Activated CD4-positive, alpha-beta T cell treated with anti-CD3 and anti-CD28 coated beads for 48 hours (primary cell): ENCODE measurements around the gene BRWD1.

ENCODE experiments used
- DNase-seq: peaks from one replicate; pipeline ENCODE4 v3.0.0-alpha.2; 2020

BRWD1 gene

DNA sequence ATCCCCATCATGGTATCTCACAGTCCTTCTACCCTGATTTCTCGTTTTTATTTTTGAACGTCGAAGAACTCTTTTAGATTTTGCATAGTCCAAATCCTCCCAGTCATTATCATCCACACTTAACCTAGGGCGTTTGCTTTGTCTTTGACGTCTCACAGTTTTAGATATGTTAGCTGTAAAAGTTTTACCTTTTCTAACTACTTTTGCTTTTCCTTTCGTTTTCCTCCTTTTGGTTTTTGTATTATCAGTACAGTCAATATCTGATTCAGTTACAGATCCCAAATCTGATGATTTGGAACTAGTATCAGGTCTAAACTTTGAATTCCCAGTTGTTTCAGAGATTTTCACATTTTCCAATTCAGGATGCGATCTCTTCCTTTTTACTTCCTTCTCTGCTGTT is 117.1 kb downstream of the BRWD1 start:
- DNase-seq = no peak

DNA sequence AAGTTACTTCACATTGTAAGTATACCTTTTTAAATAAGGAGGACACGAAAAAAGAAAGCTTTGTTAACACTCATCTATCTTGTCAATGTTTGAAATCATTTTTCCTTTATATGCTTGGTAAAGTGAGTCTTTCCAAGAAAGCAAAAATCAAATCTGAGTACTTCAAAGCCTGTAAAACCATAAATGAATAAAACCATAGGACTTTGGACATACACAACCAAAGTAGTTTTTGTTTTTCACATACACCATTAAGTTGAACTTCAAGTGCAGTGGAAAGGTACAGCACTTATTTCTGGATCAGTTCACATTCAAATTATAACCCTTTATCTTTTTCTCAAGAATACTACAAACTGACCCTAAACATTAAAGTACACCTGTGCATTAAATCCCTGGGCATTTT is 120.1 kb downstream of the BRWD1 start:
- DNase-seq = no peak

DNA sequence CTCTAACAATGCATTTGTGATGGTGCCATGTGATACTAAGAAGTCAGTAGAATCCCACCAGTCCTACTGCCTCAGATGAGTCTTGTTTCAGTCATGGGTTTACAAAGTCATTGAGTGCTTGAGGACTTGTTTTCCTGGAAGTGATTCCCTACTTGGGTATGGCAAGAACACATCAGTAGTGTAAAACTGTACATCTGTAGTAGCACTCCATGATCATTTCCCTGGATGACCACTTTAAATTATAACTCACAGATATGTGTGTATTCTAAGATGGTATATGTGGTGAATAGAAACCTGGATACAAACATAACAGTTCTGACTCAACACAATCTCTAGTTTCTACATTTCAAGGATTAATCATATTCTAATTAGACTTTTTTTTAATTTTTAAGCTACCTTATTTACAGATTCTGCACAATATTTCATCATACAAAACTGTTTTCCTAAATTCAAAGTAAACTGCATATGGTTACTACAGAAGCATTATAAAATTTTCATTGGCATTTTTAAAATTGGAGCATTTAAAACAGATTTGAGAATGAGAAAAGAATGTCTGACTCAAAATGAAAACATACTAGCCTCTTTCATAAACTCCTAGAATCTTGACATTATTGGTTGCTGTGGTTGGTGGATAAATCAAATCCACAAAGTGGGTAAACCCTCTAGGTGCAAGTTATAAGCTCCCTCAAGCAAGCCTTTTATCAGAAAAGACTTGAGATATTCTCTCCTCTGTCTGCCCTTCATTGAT is 123.4 kb downstream of the BRWD1 start:
- DNase-seq = no peak

DNA sequence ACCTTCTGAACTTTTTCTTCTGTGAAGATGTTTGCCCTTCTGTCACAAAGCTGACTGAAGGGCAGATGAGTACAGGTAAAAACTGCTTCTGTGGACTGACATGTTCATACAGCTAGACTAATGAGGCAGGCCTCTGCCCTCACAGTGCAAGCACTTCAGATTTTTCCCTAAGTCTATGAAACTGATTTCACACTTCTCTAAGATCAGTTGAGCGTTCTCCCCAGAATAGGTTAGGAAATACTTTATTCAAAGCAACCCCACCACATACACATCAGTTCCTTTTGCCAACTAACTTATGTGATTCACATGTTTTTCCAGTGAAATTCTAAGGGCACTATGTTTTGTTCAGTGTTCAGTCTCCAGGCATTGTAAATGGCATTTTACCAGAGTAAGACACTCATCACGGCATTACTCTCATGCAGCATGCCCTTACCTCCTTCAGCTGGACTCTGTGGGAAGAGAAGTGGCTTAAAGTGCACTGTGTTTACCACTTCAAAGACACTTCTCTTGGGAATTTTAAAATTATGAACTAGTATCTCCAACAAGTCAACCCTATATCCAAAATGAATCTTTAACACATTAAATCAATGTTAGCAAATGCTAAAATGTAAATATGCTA is 124.8 kb downstream of the BRWD1 start:
- DNase-seq = no peak

DNA sequence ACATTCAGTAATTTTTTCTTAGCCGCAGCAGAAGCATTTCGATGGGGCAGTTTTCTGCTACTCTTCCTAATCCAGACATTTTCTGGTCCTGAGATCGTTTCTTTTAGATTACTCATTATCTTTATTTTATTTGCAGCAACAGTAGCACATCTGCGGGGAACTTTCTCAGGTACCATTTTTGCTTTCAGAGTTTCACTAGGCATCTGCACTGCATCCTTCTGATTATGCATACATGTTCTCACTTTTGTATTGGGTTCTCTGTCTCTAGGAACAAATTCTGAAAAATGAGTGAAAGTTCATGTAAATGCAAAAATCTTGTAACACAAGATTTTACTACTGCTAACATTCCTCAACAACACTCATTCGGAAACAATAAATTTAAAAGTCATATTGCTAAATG is 126.3 kb downstream of the BRWD1 start:
- no peak for DNase-seq

DNA sequence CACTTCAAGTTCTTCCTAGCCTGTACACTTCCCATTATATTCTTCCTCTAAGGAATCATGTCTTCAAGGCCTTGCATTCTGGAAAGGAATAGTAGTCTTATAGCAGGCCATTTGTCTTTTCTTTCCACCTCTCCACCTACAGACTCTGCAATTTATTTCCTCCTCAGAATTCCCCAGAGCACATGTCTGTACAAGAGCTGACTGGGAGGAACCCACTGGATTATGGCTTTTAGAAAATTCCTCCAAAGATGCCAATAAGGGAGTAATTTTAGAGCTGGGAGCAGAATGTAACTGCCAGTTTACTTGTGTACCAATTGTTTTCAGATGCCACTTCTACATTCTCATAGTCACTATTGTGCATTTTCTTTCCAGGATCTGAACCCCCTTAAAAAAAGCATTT is 126.8 kb downstream of the BRWD1 start:
- DNase-seq = no peak

DNA sequence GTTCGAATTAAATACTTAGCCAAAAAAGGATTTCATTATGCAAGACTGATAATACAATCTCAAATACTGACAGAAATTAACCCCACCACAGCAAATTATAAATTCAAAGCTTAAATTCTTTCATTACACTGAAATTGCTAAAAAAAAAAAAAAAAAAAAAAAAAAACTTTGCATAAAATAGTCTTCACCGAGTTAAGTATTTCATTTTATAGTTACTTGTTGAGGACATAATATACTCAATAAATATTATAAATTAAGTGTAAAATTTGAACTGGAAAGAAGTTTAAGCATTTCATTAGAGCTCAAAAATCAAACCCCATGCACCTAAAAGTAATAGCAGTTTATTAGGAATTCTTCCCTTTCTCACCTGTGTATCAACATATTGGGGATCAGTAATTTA is 128.3 kb downstream of the BRWD1 start:
- DNase-seq = no peak

DNA sequence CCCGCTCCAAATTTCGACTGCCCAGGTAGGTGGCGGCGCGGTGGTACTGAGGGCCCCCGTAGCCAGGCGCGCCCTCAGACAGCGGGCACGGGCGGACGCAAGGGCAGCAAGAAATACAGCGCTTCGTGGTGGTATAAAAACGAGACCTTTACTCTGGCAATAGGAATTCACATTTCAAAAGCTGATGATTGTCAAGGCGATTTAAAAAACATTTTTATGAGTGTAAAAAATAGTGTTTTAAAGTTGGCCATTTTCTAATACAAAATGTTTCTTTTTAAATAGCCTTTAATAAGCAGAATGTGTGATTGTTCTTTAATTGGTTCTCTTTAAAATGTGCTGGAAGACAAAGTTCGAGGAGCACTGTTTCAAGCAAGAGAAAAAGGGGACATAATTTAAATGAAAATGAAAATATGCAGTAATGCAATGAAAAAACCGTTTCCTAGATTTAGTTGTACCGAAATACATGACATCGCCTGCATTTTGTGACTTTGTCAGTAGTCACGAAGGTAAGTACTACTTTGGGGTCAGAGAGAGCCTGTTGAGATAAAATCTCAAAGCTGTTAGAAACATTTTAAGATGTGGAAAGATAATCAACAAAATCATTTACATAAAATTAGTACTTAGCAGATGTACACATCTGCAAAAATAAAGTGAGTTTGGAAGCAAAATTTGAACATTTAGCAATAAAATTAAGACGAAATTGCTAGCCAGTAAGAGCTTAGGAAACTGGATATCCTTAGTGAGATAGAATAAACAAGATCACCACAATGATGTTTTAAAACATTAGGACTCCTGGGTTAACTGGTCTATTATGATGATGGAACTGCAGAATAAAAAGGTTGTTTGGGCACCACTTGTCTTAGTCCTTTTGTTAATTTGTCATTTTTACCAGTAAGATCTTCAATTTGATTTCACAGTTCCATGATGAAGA is 129.1 kb downstream of the BRWD1 start:
- DNase-seq = no peak

DNA sequence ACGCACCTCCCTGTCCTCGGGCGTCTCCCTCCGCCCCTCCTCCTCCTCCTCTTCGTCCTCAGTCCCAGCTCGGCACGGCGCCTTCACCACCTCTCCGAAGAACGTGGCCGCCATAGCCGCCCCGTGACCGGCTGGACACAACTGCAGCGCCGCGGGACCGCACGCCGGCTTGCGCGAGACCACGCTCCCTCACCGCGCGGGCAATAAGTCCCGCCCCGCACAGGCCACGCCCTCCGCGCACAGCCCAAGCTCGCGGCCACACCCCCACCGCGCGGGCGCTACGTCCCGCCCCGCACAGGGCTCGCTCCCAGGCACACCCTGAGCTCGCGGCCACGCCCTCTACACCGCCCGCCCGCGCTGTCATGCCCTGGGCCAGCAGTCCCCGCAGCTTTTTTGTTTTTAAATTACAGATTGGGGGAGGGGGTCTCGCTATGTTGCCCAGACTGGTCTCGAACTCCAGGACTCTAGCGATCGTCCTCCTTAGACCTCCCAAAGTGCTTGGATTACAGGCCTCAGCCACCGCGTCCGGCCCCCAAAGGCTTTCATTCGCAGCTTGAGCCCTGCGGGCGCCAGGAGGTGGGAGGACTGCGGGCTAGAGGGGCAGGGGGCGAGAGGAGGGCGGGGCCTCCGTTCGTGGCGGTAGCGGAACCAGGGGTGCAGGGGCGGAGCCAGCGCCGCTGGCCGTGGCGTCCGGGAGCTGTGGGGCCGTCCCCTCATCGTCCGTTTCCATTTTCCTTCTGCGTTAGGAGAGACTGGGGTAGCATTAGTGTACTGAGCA is 130.0 kb downstream of the BRWD1 start, which contains the start of gene PSMG1:
TSS of gene PSMG1 (minus strand) at position 180 of the 778 bp plus-strand sequence. CDS start at position 114, 66 bp downstream.
- peak; percentile 96 for DNase-seq

DNA sequence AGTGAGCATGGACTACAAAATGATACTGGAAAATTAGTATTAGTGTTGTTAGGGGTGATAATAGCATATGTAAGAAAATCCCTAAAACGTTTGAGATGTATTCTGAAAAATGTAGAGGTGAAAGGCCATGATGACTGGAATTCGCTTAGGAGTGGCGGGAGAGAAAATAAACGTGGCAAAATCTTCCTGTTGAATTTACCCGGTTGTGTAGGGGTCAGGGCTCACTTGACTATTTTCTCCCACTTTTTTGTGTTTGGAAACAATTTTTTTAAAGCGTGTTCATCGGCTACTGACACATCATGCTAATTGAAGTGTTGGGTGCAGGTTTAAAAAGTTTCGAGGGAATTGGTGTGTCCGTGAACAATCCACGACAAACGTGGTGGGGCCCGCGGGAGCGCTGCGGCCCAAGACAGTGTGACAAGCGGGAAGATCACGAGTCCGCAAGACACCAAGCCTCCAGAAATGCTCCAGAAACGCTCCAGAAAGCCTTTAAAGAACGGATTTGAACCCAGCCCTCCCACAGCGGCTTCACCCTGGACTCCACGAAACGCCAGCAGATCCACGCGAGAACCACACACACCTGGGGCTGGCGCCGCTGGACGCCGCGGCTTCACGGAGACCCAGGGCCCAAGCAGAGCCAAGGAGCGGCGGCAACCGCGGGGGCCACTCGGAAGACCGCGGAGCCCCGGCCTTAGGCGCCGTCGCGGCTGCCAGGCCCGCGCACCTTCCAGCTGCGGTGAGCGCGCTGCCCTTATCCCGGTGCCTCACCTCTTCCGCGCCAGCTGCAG is 130.8 kb downstream of the BRWD1 start:
- DNase-seq = peak; percentile 27

DNA sequence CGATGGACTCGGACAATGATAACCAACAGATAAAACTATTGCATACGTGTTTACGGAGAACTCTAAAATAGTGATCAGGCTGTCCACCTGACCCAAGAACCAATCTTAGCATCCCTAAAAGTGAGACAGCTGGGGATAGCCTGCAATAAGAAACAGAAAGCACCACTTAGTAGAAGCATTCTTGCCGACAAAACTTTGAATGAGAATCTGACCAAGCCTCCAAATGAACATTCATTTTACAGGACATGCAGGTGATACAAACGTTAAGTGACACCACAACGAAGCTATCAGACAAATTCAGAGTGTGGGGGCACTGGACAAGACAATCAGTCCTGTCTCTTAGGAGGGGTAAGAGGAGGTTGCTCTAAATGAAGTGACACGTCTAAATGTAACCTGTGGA is 131.4 kb downstream of the BRWD1 start:
- DNase-seq = no peak

DNA sequence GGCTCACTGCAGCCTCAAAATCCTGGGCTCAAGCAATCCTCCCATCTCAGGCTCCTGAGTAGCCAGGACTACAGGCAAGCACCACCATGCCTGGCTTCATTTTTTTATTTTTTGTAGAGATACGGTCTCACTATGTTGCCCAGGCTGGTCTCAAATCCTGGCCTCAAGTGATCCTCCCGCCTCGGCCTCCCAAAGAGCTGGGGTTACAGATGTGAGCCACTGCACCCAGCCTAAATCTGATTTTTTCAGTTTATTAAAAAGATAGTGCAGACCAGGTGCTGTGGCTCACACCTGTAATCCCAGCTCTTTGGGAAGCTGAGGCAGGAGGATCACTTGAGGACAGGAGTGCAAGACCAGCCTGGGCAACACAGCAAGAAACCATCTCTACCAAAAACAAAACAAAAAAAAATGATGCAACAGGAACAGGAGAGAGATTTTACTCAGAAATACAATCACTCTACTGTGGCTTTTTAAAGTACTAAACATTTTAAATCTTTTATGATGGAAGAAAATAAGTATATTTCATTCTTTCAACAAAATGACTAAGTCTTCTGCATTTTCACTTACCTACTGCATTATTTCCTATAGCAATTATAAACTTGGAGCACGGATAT is 132.1 kb downstream of the BRWD1 start:
- no peak for DNase-seq

DNA sequence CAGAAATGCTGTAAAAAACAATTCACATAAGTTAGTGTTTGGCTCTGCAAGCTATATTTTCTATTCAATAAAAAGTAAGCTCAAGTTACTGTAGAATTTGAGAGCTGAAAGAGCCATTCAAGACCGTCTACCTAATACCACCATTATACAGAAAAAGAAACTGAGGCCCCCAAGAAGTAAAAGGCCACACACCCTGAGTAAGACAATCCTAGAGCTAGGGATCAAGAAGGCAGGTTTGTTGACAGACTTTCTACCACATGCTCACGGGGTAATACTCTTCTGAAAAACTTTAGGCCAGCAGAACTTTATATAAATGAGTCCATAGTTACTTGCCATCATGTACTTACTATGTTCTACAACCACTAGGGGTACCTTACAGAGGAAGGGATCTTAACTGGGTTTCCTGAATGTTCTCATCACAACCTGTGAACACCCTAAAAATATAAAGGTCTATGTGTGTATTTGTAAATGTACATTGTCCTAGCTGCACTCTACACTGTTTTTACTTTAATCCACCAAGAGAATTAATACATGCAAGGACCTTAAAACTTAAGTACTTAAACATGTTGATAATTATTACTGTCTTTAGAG is 132.9 kb downstream of the BRWD1 start:
- DNase-seq = no peak

DNA sequence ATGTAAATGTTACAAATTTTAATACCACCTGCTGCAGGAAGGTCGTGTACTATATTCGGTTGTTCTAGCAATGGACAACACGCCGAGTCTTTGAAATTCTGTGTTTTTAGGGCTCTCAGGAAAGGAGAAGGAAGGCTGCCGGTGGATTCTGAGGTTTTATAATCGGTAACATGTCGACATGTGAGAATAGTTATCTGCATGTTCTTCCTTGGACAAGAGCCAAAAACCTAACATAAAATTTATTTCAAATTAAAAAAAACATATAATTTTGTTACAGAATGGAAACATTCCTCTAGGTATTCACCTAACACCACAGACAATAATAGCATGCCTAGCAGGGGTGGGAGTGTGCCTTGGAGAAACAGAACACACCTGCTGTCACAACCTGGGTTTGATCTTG is 135.0 kb downstream of the BRWD1 start:
- DNase-seq = no peak

DNA sequence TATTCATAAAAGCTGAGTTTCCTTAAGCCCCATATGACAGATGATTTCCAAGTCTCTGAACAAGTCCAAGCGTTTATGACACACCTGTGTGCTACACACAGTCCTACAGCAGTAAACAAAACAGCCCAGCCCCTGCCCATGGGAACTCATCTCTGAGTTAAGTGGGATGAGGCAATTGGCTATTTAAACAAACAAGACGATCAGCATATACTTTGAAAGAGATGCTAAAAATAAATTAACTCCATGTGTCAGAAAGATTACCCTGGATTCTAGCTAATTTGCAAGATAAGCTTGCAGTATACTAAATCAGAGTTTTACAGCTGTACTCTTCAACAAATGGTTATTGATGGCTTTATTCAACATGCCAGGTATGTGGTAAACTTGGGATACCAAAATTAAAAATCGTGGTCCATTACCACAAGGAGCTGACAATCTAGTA is 137.1 kb downstream of the BRWD1 start:
- no peak for DNase-seq

DNA sequence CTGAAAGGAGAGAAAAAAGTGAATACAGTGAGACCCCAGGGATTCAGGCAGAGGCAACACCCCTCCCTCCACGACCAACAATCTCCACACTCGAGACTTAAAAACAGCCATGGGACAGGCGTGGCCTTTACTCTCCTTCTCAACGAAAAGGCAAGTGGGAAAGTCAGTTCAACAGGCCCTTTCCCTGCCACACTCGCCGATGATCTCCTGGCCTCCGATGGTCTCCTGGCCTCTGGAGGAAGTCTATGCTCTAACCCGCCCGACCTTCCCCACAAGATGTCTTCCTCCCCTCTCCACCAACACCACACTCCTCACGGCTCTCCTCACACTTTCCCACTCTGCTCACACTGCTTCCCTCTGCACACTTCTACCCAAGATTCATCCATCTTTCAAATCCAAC is 137.8 kb downstream of the BRWD1 start:
- DNase-seq = no peak

DNA sequence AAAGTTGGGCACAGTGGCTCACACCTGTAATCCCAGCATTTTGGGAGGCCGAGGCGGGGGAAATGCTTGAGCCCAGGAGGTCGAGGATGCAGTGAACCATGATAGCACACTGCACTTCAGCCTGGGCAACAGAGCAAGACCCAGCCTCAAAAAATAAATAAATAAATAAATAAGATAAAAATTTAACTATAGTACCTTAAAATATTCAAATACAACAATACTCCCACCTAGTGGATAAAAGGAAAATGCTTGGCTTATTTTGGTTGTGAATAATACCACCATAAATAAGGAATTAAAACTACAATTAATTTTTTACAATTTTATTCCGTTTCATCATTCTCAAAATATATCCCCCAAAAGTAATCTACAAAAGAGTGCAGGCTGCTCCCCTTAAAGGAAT is 138.3 kb downstream of the BRWD1 start:
- no peak for DNase-seq

DNA sequence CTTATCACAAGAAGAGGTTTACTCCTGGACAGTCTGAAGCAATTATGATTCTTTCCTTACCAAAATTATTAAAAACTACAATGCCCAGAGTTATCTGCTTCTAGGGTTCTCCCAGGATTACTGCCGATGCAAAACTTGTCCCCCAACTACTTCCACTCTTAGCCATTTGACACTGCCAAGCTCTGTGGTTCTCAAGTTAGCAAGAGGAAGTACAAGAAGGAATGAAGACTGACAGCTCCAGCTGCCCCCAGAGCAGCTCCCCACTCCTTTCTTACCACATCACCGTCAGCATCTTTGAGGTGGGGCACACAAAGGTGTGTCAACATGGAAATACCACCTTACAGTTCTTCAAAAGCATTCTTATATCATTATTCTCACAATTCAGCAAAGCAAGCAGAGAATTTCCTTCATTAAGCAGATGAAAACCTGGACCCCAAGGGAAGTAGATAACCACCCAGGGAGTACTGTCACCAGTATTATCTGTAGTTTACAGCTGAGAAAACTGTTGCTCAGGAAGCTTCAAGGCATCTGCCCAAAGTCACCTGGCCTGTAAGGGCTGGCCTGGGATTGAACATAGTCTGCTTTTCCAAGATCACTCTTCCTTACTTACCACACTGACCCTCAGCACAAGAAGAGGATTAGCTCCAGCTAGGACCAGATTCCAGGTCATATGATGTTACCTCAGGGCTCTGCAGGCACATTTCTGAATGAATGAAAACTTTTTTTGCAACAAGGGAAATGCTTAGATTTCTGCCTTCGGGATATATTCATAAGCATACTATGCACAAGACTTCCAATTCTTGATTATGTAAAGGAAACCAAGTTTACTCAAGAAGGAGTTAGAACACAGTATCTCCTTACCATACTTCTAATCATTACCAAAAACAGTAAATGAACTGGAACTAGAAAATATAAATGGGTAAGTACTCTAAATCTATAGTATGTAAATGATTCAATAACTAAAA is 139.4 kb downstream of the BRWD1 start:
- DNase-seq = no peak

DNA sequence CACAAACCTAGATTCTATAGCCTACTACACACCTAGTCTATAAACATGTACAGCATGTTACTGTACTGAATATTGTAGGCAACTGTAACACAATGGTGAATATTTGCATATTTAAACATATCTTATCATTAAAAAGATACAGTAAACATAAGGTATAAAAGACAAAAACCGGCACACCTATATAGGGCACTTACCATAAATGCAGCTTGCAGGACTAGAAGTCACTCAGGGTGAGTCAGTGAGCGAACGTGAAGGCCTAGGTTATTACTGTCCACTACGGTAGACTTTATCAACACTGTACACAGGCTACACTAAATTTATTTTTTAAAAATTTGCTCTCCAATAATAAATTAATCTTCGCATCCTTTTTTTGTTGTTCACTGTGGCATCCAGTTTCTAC is 143.5 kb downstream of the BRWD1 start:
- no peak for DNase-seq

DNA sequence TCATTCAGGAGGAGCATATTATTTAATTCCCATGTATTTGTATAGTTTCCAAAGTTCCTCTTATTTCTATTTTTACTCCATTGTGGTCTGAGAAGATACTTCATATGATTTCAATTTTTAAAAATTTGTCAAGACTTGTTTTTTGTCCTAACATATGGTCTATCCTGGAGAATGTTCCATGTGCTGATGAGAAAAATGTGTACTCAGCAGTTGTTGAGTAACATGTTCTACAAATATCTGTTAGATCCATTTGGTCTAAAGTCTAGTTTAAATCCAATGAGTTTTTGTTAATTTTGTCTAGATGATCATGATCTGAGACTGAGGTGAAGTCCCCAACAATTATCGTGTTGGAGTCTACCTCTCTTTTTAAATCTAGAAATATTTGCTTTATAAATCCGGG is 144.6 kb downstream of the BRWD1 start:
- DNase-seq = no peak
